NB4 (cell line): Measurements from ENCODE around the gene RNU5B-1.

Experiments
- DNase-seq: peaks from one replicate; pipeline ENCODE4 v3.0.0; 2010; ENCODE audit warnings: low read depth
- H3K4me3 ChIP-seq: one replicate; pipeline ENCODE4 v1.5.1; 2011; ENCODE audit warnings: mild to moderate bottlenecking, low read depth, low read length, moderate library complexity
- CTCF ChIP-seq: IDR thresholded peaks from one replicate; pipeline ENCODE4 v1.5.1; 2012; ENCODE audit warnings: low read depth, low read length
- MYC ChIP-seq: IDR thresholded peaks from 2 replicates; pipeline ENCODE4 v1.6.1; 2011; ENCODE audit warnings: low read depth, low read length
- POLR2A ChIP-seq: IDR thresholded peaks from 2 replicates; pipeline ENCODE4 v1.6.1; 2011; ENCODE audit warnings: mild to moderate bottlenecking; ENCODE audit not compliant: insufficient read length; ENCODE audit errors: extremely low read depth
- TF ChIP-seq, protein P1 (sequence below): IDR thresholded peaks from 2 replicates; pipeline ENCODE4 v1.6.1; 2011; ENCODE audit warnings: low read depth, low read length

The RNU5B-1 gene

DNA sequence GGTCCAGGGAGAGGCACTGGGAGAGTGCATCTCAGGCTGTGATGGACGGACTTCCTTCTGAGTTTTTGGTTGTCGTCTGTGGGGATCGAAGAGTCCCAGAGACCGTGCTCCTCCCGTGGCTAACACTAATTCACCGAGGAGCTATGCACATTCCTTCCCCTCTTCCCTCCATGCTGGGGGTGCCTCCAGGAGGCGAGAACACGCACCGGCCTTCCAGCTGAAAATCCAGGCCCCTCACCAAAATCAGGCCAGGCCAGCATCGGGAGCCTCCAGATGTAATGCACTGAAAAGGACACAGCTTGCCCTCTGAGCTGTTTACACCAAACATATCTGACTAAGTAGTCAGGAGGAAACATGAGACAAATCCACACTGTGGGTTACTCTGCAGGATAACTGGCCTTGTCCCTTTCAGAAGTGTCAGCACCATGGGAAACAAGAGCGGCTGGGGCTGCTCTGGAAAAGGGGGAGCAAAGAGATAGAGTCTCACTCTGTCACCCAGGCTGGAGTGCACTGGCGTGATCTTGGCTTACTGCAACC, 5.5 kb downstream of the RNU5B-1 start:
- no peak overlapping the region for H3K4me3 ChIP-seq
- DNase-seq = no peak
- TF ChIP-seq CTCF (no peak), POLR2A (no peak), MYC (no peak)
- TF ChIP-seq, protein P1, sequence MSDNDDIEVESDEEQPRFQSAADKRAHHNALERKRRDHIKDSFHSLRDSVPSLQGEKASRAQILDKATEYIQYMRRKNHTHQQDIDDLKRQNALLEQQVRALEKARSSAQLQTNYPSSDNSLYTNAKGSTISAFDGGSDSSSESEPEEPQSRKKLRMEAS = no peak

- TF ChIP-seq POLR2A (no peak), MYC (no peak), CTCF (no peak)
- TF ChIP-seq, protein P1 = no peak
- peak; percentile 82 for DNase-seq
Measured at GRCh38 chr15:65310431-65311137, 6.1 kb downstream of the RNU5B-1 start.

DNA sequence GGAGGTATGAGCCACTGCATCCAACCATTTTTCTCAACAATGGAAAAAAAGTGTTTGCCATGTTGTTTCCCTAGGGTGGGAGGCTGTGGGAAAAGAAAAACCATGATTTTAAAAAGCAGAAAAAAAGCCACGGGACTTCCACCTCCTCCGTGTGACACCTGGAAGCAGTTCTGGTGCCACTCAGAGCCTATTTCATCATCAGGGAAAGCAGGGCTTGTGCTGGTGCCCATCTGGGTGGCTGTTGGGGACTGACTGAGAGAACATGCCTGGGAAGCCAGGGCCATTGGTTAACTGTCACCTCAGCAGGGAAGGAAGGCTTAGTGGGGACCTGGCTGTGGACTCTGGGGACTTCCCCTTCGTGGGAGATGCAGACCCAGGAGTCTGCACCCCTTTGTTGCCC, 7.3 kb downstream of the RNU5B-1 start:
- TF ChIP-seq, protein P1 = no peak
- TF ChIP-seq POLR2A (no peak), CTCF (no peak), MYC (no peak)
- DNase-seq = no peak
- no peak overlapping the region for H3K4me3 ChIP-seq

More at GRCh38 chr15:65310431-65311137, 6.1 kb downstream of the RNU5B-1 start:
- H3K4me3 ChIP-seq = no peak overlapping the region

GRCh38 chr15:65312400-65312916, 8.0 kb downstream of the RNU5B-1 start:
- TF ChIP-seq, protein P1 = no peak
- no peak for TF ChIP-seq POLR2A
- no peak for TF ChIP-seq MYC
- TF ChIP-seq CTCF = no peak
- H3K4me3 ChIP-seq = no peak overlapping the region
- no peak for DNase-seq

GRCh38 chr15:65318870-65319356, 14.4 kb downstream of the RNU5B-1 start:
- no peak overlapping the region for H3K4me3 ChIP-seq
- DNase-seq = peak; percentile 81
- TF ChIP-seq, protein P1 = peak; percentile 38; the same call in 1 of the 2 replicates
- TF ChIP-seq CTCF (peak; percentile 69), POLR2A (no peak), MYC (no peak)
